ENCODE measurements around the gene HOXA5.

Gene HOXA5

DNA sequence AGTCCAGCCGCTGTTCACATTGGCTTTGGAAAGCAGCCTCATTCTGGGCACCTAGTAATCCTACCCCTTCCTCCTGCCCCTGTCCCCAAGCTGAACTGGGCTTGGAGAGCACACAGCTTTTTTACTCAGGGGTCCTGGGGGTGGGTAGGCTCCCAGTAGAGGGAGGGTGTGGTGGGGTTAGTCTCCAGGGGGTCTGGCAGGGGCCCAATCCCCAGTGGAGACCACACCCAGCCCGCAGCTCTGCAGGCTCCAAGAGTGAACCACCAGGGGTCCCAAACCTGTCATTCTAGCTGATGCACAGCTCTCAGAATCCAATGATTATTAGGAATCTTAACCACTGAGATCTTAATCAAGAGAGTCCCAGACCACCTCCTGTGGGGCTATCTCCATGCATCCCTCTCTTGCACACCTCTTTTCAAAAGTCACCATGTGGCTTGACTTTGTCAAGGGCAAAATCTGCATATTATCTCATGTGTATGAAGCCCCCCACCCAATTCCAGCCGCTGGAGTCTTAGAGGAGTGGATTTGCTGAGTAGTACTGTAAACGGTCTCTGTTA is 38.9 kb upstream of the HOXA5 start:
- DNase-seq, result no peak

DNA sequence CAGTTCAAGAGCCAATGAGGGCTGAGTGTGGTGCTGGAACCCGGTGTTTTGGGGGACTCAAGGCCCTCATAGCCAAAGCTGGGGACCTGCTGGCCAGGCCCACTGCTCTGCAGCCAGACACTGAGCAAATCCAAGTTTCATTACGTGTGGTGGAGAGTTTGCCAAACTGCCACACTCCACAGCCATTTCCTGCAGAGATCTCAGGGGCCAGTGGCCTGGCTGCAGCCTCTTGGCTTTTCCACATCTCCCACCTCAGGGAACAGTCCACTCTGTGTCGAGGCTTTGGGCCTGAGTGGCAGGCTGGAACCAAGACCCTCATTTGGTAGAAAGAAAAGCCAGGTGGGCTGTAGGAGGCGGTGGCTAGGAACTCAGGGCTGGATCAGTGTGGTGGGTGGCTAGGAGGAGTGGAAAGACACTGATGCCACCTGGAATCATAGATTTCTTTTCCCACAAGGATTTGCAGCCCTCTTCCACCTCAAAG is 38.4 kb upstream of the HOXA5 start:
- DNase-seq, result no peak

DNA sequence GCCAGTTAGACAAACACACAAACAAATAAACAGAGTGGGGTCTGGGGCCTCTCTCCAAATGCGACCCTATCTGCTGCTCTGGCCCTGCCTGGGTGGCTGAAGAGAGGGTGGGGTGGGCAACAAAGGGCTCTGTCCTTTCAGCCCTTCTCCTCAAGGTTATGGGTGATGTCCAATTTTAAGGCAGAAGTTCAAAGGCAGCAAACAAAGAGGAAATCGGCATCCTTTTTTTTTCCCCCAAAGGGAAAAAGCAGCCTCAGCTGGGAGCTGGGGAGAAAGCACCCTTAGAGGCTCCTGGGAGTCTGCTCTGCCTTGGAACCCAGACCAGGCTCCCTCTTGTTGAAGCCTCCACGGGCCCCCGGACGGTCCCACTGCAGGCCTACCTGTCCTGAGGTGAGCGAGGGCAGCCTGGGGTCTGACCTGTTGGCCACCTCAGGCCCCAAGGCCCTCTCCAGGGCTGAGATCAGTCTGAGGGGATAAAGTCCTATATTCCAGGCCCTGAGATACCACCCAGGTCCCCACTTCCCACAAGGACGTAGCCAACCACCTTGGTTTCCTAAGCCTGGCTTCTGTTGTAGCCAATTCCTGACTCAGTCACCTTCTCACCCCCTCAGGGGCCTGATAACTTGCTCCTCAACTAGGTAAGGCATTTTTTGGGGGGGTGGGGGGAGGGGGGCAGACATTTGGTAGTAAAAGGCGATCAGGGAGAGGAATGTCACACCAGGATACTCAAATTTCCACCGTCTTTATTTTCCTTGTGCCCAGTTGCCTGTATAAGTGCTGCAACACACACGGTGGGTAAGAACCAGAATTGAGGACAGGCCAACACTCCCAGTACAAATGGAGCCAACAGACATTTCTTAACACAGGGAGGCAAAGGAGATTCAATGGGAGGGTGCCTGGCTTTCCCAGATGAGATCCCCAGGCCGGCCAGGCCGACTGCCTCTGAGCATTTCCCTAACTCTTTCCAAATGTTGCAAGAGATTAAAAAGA is 37.2 kb upstream of the HOXA5 start:
- DNase-seq, result no peak

DNA sequence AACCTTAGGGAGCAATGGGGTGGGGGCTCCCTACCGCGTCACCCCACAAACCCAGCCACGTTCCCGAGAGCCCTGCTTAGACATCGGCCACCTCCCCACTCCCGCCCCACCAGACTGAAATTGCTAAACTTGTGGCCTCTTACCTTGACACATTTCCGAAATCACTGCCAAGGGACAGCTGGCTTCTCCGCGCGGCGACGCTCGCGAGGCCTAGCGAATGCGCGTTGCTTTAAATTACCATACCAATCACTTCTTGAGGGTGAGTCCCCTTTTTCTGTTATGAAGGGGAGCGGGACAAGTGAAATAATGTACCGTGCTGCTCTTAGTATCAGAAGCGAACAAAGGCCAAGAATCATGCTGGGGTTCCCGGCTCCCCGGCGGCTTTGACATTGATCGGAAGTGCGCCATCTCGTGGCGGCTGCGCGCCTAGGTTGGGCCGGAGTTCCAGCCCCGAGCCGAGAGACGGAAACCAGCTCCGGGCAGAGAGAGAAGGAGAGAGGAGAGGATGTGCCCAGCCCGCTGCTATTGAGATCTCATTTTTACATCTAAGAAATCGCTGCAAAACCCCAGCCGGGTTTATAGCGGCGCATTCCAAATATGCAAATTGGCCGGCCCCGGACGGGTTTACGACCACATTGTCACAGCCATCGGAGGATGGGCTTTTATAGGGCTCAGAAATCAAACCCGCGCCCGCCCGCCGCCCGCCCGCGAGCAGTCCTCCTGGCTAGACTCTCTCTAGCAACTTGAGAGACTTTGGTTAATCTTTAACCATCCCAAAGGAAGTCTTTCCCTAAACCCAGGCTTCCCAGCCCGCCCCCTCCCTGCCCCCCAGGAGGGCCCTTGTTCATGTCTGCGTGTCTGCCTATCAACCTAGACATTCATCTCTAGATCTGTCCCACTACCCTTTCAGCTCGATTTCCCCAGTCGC is 36.3 kb upstream of the HOXA5 start:
- no peak for DNase-seq

DNA sequence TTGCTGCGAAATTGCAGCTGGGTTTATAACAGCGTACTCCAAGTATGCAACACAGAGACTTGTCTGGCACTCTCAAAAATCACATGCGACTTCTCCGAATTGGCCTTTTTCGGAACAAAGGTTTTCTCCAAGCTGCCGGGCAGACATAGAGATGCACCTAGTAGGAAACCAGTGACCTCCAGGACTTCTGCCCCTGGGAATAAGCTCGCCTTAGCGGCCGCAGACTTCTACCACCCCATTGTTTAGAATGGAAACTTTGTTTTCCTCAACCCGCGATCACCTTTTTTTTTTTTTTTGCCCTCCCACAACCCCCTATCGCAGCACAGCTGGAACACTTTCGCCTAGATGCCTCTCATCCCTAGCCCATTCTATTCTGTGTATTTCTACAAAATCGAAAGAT is 35.5 kb upstream of the HOXA5 start:
- no peak for DNase-seq

DNA sequence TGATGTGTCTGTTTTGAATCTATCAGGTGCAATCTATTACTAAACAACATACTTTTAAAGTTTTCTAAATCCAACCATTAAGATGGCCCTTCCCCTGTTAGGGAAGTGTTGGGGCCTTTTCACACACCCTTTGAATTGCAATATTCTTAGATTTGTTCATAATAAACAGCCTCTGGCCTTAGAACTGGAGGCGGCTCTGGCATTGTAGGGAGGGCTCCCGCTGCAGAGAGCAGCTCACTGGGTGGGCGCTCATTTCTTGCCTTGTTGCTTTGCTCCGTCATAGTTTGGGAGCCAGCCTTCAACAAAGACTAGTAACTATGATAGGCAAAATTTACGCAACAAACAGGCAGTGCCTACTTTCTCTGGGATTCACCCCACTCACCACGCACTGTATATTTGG is 34.9 kb upstream of the HOXA5 start:
- no peak for DNase-seq

DNA sequence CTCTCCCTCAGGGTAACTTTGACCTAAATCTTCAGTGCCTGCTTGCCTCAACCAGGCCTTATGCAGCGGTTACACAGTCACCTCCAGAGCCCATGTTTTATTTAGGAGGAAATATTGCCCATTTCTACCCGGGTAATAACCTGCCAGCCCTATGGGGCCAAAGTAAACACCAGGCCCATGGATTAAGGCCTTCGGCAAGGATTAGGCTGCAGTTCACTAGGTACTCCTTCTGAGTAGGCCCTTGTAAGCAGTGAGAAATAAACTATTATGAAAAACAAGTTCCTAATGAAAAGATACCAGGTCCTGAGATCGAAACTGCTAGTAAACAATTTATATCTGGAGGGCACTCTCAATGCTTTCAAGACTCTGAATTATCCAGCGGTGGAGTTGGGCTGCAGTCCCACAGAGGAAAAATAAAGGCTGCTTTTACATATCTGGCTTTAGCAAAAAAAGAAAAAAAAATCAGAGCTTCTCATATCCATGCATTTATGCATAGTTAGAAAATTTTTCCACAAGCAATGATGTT is 34.4 kb upstream of the HOXA5 start:
- DNase-seq, result no peak

DNA sequence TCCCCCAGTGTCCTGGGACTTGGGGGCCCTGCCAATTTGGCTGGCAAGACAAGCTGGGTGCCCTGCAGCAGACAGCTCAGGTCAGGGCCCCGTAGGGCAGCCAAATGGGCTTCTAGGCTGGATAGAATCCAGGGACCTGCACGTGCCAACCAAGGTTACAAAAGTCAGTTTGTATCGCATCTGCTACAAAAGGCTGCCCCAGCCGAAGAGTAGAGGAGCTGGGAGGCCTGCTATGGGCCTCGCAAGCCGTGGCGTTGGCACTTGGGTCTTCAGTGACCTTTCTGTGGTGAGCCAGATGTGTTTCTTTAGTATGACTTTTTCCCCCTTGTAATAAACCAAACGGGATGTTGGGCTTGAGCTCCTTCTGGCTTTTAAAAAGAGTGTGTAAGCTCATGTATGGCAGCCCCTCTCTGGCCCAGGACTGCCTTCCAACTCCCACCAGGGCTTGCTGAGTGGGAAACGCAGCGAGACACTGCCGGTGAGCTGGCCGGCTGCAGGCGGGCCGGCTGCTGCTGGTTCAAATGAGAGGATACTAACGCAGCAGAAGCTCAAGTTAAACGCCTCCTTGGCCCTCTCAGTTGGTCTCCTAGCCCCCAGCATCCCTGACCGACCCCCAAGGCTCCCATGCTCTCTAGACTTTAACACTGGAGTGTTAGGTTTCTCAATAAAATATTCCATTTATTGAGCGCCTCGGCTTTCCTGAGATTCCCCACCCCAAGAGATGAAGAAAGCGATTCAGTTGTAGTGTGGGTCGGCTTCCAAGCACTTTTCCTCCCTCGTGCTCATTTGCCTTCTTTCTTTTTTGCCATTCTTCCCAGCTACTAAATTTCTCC is 33.7 kb upstream of the HOXA5 start:
- no peak for DNase-seq

DNA sequence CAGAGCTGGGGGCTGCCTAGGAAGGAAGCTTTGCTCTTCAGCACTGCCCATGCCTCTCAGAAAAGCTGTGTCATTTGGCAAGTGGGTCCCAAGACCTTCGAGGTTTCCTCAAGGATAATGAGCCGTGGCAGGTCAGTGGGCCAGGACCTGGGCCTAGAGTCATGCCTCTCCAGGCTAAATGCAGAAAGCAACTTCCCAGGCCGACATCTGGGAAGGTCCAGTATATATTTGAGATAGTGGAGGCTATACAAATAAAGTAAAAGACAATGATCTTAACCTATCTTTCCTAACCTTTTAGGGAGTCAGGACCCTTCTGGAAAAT is 33.0 kb upstream of the HOXA5 start:
- DNase-seq, result no peak

DNA sequence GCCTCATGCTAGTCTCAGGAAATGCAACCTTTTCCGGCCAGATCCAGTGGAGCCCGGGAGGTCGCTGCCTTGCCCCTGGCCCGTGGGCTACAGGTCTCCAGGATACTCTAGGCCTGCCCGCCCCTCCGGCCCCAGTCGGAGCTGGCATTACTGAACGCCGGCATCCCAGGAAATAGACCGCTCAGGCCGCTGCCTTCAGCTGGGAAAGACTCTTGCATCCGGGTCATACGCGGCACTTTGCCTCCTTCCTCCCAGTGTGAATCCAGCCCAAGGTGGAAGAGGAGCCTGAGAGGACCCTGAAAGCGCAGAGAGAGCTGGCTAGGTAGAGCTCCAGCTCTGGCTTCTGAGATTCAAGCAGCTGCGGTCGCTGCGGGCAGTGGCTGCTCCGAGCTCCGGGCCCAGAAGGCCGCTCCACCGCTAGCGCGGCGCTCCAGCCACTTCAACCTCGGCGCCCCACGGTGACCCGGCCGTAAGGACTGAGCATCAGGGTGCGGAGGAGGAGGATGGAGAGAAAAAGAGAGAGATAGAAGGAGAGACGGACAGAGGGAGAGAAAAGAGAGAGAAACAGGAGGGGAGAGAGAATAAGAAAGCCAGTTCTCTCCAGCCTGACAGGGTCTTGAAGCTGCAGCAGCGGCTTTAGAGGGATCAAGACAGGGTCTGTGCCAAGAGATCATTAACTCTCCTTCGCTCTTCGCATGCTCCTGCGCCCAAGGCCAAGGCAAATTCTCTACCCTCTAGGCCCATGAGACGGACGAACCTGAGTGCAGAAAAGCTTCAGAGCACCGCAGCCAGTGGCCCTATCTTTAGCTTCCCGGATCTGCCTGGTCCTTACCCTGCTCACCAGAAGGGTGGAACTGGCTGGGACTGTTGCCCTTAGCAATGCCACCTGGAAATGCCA is 32.4 kb upstream of the HOXA5 start:
- DNase-seq, result no peak

DNA sequence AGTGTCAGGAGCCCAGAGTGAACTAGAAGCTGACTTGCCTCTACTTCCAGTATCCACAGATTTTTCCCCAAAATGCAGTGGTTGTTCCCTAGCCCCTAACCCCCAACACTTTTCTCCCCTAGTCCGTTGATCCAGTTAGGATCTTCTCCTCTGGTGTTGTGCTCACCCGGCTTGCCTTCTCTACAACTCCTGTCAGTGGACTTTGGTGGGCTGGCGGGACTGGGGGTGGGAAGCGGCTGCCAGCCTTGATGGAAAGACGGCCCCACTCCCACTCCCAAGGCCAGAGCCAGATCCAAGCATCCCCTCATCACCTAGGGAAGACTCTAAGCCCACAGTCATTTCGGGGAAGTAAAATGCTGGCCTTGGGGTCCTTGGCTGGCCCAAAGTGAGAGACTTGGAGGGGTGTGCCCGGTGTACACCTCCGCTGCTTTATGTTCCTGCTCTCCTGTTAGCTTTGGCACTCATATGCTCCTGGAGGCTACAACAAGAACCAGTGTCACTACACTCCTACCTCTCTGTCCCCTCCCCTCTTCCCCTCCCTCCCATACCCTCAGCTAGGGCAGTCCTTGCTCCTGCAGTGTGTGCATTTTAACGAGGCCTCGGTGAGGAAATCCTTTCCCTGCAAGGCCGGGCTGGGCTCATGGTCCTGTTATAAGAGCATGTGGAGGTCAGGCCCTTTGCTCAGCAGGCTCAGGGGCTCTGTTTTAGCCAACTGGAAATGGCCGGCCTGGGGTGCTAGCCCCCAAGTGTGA is 31.6 kb upstream of the HOXA5 start:
- DNase-seq, result no peak

DNA sequence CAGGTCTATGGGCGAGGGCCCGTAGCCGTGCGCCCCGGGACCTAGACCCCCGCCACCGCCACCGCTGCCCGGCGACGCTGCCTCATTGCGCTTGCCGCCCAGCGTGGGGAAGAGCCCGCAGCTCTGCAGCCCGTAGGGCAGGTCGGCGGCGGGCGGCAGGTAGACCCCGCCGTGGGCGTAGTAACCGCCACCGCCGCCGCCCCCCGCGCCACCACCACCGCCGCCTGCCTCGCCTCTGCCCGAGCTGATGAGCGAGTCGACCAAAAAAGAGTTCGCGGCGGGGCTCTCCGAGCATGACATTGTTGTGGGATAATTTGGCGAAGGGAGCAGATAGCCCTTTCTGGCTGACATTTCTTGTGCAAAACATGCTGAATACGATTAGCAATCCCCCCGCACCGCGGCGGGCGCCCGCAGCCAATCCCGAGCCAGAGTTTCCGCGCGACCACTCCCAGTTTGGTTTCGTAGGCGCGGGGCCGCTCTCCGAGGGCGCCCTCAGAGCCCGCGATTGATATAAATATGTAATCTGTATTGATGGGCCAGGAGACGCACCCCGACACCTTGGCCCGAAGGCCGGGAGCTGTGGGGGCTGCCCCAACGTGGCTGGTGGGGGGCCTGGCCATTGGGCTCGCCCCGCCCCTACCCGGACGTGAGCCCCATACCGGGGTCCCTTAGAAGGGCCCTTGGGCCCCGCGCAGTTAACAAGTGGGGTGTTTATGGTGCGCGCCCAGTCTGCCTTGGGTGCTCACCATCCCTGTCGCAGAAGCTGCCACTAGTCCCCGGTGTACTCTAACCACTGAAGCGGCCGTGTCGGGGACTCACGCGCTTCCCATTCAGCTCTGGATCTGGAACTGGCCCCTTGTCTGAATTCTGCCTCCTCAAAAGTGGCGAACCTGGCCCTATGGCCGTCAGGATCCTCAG is 30.7 kb upstream of the HOXA5 start, which contains the start of gene HOXA10:
HOXA10 (minus strand) TSS at position 365 of the 918 bp plus-strand sequence; CDS start at position 351, 14 bp downstream.
- DNase-seq, result no peak

DNA sequence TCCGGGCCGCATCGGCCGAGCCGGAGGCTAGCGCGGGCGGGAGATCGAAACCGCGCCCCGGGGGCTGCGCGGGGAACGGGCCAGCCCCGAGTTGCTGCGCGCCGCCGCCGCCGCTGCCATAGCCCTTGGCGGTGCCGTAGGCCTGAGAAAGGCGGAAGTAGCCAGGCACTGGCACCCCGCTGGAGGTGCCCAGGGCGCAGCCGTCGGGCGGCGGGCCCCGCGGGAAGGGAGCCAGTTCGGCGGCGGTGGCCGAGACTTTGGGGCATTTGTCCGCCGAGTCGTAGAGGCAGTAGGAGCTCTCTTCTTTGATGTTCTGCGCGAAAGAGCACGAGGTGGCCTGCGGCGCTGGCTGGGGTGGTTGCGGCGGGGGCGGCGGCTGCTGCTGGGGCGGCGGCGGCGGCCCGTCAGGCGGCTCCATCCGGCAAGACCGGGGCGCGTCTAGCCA is 30.1 kb upstream of the HOXA5 start:
- DNase-seq, result no peak

DNA sequence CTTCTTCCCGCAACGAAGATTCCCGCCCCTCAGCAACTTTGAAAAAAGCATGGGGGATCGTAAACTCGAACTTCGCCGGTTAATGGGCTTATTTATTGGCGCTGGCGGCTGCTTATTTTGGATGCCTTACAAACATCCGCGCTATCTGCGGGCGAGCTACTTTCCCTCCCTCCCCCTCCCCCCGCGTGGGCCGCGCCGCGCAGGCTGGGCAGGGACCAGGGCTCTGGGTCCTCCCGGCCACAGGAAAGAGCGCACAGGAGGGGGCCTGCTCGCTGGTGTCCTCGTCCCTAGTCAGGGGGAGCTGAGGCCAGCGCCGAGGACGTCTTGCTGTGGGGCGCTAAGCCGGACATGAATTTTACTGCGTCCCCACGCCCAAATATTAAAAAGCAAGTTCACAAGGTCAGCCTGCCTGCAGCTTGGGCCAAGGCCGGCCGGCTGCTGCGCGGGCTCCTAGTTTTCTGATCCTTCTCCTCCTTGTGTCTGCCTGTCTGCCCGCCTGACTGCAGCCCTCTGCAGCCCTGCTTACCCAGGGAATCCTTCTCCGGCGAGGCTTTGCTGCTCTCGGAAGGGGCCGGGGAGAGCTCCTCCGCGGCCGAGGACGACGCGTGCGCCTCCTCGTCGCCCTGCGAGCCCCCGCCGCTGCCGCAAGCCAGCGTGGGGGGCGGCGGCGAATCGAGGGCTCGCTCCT is 29.5 kb upstream of the HOXA5 start:
- DNase-seq, result no peak

DNA sequence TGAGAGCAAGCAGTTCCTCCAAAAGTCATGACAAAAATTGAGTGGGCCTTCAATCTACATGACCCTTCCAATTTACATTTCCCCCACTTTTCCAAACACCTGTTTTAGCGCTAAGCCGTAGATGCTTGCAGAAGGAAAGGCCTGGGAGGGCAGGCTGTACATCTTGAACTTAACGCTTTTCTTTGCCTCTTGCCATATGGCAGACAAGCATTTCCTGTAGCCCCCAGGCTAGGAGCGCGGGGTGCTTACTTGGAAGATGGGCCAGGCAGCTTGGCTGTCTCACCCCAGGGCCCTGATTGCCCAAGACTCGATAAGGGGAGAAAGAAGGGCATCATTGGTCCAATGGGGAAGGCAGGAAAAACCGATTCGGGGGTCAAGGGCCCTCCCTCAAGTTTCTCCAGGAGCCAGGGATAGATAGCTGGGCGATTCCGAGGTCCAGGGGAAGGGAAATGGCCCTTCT is 28.9 kb upstream of the HOXA5 start:
- DNase-seq, result no peak

DNA sequence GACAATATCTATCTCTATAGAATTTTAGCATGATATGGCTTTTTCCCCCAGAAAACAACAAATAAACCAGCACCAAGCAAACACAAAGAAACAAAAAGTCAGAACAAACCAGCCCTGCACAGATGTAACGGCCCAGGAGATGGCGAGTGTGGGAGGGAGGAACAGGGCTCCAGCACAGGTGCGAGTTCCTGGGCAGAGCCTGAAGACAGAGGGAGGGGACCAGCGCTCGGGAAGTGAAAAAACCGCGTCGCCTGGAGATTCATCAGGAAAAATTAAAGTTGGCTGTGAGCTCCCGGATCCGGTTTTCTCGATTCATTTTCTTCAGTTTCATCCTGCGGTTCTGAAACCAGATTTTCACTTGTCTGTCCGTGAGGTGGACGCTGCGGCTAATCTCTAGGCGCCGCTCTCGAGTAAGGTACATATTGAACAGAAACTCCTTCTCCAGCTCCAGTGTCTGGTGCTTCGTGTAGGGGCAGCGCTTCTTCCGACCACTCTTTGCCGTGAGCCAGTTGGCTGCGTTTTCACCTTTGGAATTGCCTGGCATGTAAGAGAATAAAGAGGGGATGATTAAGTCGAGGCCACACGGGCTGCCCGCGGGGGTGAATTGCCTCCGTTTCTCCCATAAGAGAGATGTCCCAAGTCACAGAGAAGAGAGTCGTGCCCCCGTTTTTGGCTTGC is 28.3 kb upstream of the HOXA5 start:
- no peak for DNase-seq

DNA sequence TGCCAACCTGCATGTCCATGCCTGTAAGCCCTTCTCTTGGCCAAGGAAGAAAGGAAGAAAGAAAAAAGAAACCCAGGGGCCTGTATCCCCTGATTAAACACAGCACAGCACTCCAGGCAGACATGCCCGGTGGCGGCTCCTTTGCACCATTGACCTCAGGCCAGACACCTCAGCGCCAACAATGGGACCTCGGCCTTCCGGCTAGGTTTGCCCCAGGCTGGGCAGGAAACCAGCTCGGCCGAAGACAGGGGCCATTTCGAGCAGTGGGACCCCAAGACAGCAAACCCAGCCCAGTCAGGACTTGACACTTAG is 27.8 kb upstream of the HOXA5 start:
- no peak for DNase-seq

Measured in kidney glomerular epithelial cell (primary cell).